GM18907 (cell line): ENCODE results near the gene CCDC106.
A peak's percentile ranks its signal among the peaks of the same experiment; 100 is the strongest.

ENCODE experiments used
- ATAC-seq: cut with Tn5 transposase; IDR thresholded peaks from one replicate; pipeline ENCODE4 v1.9.1; 2021; ENCODE audit warnings: mild to moderate bottlenecking, moderate library complexity; ENCODE audit not compliant: unreplicated experiment

CCDC106 gene

DNA sequence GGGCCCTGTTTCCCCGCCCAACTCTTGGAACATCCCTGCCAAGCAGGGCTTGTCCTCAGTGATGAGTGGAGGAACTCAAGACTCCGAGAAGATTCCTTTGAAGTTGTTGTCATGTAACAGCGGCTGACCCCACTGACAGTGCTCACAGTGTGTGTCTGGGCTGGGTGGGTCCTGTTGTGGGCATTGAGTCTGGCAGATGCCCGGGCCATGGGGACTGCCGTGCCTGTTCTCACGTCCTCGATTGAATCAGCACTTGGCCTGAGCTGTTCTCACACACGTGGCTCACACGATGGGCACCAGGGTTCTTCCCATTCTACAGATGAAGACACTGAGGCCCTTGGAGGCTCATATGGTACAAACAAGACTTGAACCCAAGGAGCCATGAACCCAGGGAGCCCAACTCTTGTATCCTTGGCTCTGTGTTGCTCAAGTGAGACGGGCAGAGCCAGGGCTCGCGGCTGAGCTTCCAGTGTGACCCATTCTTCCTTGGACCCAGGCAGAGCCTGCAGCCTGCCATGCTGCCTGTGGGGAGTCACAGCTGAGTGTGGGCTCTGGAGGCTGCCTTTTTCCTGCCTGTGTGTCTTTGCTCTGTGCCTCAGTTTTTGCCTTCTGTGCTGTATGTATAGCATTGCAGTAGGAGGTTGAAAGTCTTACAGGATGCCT lies 18.5 kb downstream of the CCDC106 start:
- no peak for ATAC-seq

DNA sequence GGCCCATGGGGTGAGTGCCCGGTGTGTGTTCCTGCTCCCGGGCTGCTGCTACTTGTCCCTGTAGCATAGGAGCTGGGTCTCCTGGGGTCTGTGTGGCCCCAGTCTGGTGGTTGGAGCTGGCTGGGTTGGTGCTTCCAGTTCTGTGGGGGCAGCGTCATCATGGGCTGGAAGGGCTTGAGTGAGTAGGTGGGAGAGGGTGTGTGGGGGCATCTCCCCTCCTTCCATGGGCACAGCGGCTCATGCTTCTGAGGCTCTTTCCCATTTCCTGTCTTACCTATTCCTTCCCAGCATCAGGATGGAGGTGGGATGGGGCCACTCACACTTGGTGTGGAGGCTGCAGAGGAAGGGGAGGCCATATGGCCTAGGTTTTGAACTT lies 19.0 kb downstream of the CCDC106 start:
- no peak for ATAC-seq

DNA sequence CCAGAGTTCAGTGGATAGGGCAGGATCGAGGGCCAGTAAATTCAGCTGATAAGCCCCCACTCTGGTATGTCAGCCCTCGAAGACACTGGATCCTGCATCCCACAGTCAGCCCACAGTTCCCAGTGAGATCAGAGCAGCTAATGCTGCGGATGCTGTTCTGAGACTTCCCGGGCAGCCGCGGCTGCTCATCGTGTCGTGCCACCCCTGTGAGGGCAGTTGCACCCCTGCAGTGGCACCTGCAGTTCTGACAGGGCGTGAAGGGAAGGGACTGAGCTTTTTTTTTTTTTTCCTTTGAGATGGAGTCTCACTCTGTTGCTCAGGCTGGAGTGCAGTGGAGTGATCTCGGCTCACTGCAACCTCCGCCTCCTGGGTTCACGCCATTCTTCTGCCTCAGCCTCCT lies 19.5 kb downstream of the CCDC106 start:
- ATAC-seq, result no peak

DNA sequence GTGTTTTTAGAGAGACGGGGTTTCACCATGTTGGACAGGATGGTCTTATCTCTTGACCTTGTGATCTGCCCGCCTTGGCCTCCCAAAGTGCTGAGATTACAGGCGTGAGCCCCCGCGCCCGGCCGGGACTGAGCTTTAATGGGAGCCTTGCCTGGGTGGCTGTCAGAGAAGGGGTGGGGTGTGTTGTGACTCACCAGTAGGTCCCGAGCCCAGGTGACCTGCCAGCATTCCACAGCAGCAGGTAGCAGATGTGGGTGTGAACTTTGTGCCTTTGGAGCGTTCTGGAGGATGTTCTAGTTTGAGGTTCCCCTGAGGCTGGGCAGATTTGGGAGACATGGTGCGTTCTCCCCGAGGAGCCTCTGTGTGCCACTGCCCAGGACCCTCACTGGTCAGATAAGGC lies 19.9 kb downstream of the CCDC106 start:
- ATAC-seq, result no peak

DNA sequence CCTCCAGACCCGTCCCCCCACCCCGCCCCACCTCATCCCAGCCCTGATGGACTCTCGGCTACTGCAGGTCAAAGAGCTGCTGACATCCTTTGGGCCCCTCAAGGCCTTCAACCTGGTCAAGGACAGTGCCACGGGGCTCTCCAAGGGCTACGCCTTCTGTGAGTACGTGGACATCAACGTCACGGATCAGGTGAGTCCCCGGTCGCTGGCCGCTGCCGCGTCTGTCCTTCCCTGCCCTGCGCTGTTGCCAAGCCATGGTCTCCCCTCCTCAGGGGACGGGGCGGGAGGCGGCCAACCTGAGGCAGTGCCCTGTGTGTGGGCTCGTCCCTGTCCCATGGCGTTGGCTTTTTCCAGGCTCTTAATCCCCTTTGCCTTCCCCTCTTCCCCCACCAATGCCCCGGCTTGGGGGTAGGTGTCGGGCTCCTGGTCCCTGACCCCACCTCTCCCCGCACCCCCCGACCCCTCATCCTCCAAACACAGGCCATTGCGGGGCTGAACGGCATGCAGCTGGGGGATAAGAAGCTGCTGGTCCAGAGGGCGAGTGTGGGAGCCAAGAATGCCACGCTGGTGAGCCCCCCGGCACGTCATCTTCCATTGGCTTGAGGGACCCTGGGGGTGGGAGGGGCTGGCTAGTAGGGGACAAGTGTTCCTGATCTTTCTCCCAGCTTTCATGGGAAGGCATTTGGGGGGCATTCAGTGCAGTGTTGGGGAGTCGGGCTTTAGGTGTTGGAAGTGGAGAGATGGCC lies 20.8 kb downstream of the CCDC106 start:
- no peak for ATAC-seq

DNA sequence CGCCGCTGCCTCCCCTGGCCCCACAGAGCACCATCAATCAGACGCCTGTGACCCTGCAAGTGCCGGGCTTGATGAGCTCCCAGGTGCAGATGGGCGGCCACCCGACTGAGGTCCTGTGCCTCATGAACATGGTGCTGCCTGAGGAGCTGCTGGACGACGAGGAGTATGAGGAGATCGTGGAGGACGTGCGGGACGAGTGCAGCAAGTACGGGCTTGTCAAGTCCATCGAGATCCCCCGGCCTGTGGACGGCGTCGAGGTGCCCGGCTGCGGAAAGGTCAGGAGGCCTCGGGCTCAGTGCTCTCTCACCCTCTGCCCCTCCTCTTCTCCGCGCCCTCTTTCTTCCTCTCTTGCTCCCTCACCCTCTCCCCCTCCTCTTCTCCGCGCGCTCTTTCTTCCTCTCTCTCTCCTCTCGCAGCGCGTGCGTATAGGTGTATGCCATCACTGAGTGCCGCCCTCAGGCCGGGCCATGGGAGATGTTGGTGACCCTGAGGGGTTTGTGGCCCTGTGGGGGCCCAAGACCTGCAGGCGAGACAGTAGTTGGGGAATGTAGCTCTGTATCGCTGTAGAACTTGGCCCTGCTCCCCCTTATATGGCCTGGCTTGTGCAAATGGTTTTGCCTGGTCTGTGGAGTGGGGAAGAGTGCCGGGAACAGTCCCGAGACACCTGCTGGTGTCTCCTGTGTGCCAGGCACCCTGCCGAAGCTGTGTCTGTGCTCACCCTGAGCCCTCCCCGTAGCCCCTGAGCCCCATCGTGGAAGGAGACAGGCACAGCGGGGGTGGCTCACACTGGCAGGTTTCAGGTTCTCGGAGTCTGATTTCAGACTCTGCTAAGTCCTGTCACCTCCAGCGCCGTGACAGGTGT lies 21.6 kb downstream of the CCDC106 start:
- ATAC-seq, result no peak

DNA sequence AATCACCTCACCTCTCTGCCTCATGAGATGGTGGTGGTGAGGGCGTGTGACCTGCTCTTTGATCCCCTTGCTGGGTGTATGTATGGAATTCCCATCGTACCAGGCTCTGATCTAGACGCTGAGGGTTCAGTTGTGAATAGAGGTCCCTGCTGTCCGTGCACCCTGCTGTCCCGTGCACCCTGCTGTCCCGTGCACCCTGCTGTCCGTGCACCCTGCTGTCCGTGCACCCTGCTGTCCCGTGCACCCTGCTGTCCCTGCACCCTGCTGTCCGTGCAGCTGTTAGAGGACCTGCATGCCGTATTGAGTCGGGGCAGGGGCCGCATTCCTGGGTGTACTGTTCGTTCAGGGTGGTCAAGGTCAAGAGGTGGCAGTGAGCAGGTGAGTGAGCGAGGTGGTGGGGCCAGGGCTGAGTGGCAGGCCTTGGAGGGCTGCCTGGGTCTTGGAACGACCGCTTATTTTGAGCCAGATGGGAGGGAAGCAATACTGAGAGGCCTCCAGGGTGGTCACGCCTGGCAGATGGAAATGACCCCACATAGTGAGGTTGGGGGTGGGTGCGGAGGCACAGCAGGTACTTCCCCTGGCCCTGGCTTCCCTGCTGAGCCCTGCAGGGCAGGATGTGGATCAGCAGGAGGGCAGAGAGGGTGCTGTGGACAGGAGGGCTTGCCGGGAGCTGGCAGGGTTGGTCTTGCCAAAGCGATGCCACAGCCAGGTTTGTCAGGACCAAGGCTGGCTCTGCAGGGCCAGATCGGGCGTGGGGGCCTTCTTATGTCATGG lies 22.5 kb downstream of the CCDC106 start:
- ATAC-seq, result no peak

DNA sequence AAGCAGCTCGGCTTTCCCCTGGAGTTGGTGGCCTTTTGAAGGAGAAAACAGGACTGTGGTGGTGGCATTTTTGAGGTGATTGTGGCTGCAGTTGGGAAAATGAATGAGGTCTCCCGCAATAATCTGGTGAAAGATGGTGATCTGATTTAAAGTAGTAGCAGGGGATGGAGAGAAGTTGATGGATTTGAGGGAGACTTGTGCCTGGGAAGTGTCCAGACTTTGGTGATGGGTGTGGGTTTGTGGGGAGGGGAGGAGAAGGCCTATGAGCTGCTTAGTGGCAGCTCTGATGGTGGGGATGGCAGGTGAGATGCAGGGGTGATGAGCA lies 23.0 kb downstream of the CCDC106 start:
- ATAC-seq, result no peak

DNA sequence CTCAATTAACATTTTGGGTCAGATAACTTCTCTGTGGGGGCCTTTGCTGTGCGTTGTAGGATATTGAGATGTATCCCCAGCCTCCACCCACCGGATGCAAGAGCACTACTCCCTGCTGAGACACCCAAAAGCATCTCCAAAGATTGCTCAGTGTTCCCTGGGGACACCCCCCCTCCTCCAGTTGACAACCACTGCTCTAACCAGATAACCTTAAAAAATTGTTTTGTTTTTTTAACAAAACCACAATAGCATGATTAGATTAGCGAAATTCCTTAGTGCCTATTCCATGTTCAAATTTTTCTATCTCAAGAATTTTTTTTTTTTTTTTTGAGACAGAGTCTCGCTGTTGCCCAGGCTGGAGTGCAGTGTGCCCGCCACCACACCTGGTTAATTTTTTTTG lies 24.4 kb downstream of the CCDC106 start:
- no peak for ATAC-seq

DNA sequence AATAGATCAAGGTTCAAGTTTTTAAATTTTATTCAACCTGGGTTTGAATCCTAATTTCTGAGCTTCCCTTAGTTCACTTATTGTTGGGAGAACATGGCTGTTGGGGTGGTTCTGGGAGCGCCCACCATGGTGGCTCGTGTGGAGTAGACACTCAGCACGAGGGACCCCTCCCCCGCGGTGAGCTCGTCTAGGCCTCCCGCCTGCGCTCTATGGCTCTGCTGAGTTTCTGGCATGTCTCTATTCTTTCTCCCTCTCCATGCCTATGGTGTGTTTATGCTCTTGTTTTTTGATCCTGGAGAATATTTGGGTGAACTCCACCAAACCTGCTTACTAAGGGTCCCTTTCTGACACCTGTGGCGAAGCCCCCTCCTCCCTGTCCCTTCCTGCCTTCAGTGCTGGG lies 25.5 kb downstream of the CCDC106 start:
- ATAC-seq, result no peak

DNA sequence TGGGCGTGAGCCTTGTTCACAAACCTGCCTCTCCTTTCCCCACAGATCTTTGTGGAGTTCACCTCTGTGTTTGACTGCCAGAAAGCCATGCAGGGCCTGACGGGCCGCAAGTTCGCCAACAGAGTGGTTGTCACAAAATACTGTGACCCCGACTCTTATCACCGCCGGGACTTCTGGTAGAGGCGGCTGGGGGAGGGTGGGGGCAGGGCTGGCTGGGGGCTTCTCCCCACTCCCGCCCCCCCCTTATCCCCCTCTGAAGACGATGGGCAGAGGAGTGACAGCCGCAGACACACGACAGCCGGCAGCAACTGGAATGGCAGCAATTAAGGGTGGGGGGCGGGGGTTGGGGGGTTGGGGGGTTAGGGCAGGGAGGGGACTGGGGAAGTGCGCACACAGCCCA lies 25.9 kb downstream of the CCDC106 start:
- ATAC-seq, result no peak

DNA sequence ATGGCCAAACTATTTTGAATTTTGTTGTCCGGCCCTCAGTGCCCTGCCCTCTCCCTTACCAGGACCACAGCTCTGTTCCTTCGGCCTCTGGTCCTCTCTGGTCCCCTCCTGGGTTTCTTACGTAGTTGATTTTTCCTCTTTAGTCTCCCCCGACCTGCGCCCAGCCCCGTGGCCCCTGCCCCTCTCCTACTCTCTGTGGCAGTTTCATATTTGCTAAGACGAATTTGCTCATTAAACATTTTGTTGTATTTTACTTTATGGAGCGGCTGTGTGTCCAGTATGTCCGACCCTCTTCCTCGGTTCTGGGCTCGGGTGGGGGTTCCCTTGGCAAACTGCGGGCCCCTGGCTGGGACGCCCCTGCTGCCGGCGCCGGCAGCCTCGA lies 26.4 kb downstream of the CCDC106 start:
- no peak for ATAC-seq

DNA sequence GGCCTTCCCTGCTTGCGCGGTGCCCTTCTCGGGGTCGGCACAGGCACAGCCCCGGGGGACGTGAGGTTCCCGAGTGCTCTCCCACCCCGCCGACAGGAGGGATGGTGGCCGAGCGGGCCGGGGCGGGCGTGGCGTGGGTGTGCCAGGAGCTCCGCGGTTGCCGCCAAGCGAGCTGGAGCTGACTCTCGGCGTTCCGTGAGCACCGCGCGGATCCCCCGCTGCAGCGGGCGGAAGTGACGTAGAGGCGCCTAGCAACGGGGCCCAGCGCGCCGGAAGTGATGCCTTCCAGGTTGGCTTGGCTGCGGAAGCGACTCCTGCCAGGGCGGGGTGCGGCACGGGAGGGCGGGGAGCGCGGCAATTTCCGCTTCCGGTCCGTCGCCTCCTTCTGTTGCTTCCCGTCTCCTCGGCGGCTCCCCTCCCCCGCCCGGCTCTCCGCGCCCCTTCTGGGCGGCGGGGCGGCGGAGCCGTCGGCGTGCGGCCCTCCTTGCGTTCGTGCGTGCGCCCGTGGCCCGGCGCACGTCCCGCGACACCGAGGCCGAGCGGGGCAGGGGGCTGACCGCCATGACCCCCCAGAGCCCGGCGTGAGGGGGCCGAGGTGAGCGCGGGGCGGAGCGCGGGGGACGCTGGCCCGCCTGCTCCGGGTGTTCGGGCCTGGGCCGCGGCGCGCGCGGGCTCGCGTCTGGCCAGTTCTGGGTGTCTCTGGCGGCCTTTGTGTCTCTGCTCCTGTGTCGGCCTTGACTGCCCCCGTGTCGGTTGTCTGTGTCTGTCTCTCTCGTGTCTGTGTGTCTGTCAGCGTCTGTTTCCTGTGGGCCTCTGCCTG lies 27.0 kb downstream of the CCDC106 start, which contains the start of gene EPN1:
Gene EPN1, plus strand, starts transcription at position 386 of the 820 bp plus-strand sequence. CDS start 3,402 bp downstream, outside the sequence.
- peak; percentile 67 for ATAC-seq

DNA sequence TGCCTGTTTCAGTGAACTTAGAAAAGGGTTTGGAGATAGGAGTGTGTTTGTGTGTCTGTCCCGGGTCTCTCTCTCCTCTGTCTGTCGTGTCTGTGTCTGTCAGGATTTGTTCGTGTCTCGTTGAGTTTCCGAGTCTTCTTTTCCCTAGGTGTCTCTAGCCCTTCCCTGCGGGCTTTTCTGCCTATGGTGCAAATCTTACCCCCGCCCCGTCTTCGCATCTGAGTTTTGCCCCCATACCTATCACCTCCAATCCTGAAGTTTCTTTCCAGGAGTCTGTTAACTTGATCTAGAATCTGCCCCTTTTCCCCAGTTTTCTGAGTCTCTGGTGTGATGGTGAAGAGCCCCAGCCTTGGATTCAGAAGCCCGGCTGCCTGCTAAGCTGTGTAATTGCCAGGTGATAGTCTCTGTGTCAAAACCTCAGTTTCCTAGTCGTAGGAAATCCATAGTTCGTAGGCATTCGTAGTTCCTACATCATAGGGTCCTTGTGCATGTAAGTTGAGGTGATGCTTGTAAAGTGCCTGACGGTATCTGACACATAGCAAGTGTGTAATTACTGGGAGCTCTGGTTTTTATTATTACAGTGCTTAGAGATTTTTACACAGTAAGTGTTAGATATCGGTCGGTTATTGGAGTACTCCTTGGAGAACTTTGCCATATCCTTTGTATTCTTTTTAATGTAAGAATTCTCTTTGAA lies 27.8 kb downstream of the CCDC106 start:
- no peak for ATAC-seq

DNA sequence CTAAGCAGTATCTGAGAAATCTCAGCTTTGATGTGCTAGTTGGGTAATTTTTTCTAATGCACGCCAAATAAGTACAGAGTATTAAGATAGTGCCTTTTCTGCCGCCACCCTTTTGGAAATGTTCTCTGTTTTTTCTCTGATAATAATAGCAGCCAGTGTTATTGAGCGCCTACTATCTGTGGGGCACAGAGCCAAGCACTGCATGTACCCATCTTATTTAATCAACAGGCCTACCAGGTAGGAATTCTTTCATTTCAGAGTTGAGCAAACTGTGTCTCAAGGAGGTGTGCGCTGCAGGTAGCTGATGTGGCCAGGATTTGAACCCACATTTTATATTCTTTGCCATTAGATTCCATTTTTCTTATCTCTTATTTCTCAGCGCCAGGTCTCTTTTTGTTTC lies 28.4 kb downstream of the CCDC106 start:
- ATAC-seq, result no peak

DNA sequence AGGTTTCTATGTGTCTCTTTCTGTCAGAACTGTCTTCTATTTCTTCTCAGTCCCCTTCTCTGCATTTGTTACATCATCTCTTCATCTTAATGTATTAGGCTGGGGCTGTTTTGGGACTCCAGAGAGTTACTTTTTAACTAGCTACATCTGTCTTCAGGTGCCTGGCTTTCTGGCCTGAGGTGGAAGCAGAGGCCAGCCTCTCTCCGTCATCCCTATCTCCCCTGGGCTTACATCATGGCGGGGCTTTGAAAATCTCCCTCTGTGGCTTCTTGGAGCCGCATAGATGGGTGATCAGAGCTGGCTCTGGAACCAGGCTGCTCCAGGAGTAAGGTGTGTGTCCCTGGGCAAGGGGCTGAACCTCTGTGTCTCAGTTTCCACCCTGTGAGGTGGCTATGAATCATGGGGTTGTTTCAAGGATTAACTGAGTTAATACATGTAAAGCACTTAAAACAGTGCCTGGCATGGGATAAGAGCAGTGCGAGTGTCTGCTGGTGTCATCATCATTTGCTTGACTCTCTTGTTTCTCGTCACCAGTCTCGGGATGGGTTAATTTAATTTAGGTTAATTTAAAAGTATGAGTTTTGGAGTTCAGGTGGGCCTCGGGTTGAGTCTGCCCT lies 29.0 kb downstream of the CCDC106 start:
- ATAC-seq, result no peak

DNA sequence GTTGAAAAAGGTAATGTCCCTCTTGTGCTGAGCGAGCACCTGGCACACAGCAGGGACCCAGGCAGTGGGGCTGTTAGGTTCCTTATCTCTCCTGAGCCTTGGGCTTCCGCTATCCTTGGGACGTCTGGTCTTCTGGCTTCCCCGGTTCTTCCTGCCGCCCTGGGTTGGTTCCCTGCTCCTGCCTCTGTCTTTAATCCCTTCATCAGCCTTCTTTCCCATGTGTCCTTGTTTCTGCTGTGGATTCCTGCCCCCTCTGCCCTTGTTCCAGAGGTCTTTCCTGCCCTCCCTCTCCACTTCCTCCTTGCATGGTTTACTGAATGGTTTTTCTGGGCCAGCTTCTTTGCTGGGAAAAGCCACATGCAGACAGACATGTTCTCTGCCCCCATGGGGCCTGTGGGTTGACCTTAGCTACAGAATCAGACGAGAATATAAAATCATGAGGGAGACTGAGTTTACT lies 29.6 kb downstream of the CCDC106 start:
- ATAC-seq, result no peak

DNA sequence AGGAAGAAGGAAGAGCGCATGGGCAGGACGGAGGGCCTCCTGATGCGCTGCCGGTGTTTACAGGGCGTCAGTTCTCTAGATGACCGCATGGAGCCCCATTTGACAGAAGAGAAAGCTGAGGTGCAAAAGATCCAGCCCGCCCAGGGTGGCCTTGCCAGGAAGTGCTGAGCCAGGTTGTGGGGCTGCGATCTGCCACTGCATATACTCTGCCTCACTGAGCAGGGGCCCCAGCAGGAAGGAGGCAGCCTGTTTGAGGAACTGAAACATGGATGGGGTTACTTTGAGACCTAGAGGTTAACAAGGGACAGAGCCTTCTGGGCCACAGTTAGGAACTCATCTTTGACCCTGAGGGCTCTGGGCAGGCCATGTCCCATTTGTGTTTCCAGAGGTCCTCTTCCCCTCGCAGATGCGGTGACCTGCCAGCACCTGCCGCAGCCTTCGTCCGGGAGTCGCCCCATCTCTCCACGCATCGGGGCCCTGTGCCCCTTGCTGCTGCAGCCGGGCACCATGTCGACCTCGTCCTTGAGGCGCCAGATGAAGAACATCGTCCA lies 30.2 kb downstream of the CCDC106 start:
- peak; percentile 74 for ATAC-seq
